Ovary (tissue), 9 donors: Measurements from ENCODE around the gene ATXN3. TPM values are rescaled to one million over a fixed set of nuclear protein-coding genes. Genes with fewer than 3 reads are reported as not detected.

Source experiments
- DNase-seq, 5 donors: peaks; one replicate each; pipeline ENCODE4 v3.0.0-alpha.2; 2019 to 2020
- H3K27ac ChIP-seq, 2 donors: fragments of 200-600 bp; one replicate each; pipeline versions ENCODE4 v1.5.1 to v1.8.0; 2019 to 2022
- H3K27me3 ChIP-seq: fragments of 200-600 bp; one replicate; pipeline ENCODE4 v1.8.0; 2022
- H3K36me3 ChIP-seq: fragments of 200-600 bp; sonication (generic); one replicate; pipeline ENCODE4 v1.5.1; 2019
- H3K4me1 ChIP-seq: one replicate; pipeline ENCODE4 v1.8.1; 2013; ENCODE audit warnings: mild to moderate bottlenecking, moderate library complexity; ENCODE audit not compliant: insufficient read depth
- H3K4me3 ChIP-seq: fragments of 200-600 bp; sonication (generic); one replicate; pipeline ENCODE4 v1.5.1; 2017
- H3K9me3 ChIP-seq, 2 donors: fragments of 200-600 bp in 1 of 2; sonication (generic) in 1 of 2; one replicate each; pipeline versions ENCODE4 v1.5.1 to v1.8.1; 2013 to 2019; ENCODE audit warnings: mild to moderate bottlenecking in 1 of 2, moderate library complexity in 1 of 2
- EP300 ChIP-seq: sonication (generic); formaldehyde crosslinking; IDR thresholded peaks from one replicate; pipeline ENCODE4 v1.6.1; 2017; ENCODE audit warnings: antibody characterized with exemption
- POLR2A ChIP-seq: fragments of 450-650 bp; IDR thresholded peaks from one replicate; pipeline ENCODE4 v1.6.1; 2017; ENCODE audit warnings: antibody characterized with exemption, mild to moderate bottlenecking, moderate library complexity
- WGBS, 3 donors: extraction: QIAGEN DNeasy Blood & Tissue Kit in 1 of 3; methylation state at CpG; one replicate each; pipeline versions ENCODE4 v1.1.5 to v1.1.7; 2013 to 2017; 5-methylcytosine and 5-hydroxymethylcytosine counted together
- intact Hi-C, 4 donors: fragments of 100-400 bp; cut with DNase I; formaldehyde crosslinking; loops; one replicate each; pipeline versions ENCODE4 v1.11.0 to v1.15.1; 2022 to 2023
- polyA plus RNA-seq, 2 donors: library from polyadenylated mRNA; stranded (reverse); fragments of 200-250 nt in 1 of 2; fragments of 350-450 nt in 1 of 2; fragmentation: Illumina TruSeq in 1 of 2; extraction: RNeasy Lipid Tissue Mini Kit (QIAGEN cat#74804) in 1 of 2; gene quantifications; one replicate each; pipeline ENCODE4 v1.2.3, GENCODE V29; 2013 to 2014
- total RNA-seq, 7 donors: library from RNA; depleted of rRNA in 2 of 7; stranded (reverse); fragments of >200 nt in 2 of 7; fragmentation: NEBNext Ultra II Directional in 3 of 7; extraction: Animal tissue kit (Norgen Biotek cat#: 25700) in 3 of 7; gene quantifications; one replicate each; pipeline versions ENCODE4 v1.1.0 to v1.2.4, GENCODE V29; 2016 to 2023
- TF ChIP-seq, protein P1 (sequence below), 3 donors: fragments of 450-650 bp in 2 of 3; fragments of 200-600 bp in 1 of 3; IDR thresholded peaks; one replicate each; pipeline versions ENCODE4 v1.5.1 to v1.8.0; 2016 to 2022; ENCODE audit warnings: antibody characterized with exemption in 3 of 3, mild to moderate bottlenecking in 1 of 3
- donor health status: DM: no; HTN: no; CAD: no; lungs with moderate emphysema.
- donor health status: DM: no; HTN: no; CAD: no.
- donor health status: Bipolar disorder and iron deficiency.
- donor health status: DM: yes; HTN: yes; CAD: no.
- donor health status: DM: no; HTN: no; CAD: no.
- donor health status: DM: yes; HTN: yes; CAD: no.

Gene ATXN3
- total and polyA plus RNA-seq, 9 donors, result 11.9 to 35.8 (median 28.8) TPM

GRCh38 chr14:92035890-92036289, 70.5 kb downstream of the ATXN3 start:
- Histone ChIP-seq H3K4me3 (no peak overlapping the region), H3K27ac (no peak overlapping the region), H3K36me3 (no peaks in the 10 kb centered on the region), H3K9me3 (no peaks in the 10 kb centered on the region), H3K27me3 (no peaks in the 10 kb centered on the region), H3K4me1 (peaks cover 8% of the 10 kb centered on the region)
- WGBS, 3 donors, result 23 to 53% (median 33%) methylated on average over 1 of the region's 1 CpG
- intact Hi-C loops, result no loop called here
- no peak for DNase-seq
- TF ChIP-seq, protein P1, sequence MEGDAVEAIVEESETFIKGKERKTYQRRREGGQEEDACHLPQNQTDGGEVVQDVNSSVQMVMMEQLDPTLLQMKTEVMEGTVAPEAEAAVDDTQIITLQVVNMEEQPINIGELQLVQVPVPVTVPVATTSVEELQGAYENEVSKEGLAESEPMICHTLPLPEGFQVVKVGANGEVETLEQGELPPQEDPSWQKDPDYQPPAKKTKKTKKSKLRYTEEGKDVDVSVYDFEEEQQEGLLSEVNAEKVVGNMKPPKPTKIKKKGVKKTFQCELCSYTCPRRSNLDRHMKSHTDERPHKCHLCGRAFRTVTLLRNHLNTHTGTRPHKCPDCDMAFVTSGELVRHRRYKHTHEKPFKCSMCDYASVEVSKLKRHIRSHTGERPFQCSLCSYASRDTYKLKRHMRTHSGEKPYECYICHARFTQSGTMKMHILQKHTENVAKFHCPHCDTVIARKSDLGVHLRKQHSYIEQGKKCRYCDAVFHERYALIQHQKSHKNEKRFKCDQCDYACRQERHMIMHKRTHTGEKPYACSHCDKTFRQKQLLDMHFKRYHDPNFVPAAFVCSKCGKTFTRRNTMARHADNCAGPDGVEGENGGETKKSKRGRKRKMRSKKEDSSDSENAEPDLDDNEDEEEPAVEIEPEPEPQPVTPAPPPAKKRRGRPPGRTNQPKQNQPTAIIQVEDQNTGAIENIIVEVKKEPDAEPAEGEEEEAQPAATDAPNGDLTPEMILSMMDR (IDR thresholded peaks at IDR 0.05), result no peak
- TF ChIP-seq POLR2A (no peak), EP300 (no peak)

DNA sequence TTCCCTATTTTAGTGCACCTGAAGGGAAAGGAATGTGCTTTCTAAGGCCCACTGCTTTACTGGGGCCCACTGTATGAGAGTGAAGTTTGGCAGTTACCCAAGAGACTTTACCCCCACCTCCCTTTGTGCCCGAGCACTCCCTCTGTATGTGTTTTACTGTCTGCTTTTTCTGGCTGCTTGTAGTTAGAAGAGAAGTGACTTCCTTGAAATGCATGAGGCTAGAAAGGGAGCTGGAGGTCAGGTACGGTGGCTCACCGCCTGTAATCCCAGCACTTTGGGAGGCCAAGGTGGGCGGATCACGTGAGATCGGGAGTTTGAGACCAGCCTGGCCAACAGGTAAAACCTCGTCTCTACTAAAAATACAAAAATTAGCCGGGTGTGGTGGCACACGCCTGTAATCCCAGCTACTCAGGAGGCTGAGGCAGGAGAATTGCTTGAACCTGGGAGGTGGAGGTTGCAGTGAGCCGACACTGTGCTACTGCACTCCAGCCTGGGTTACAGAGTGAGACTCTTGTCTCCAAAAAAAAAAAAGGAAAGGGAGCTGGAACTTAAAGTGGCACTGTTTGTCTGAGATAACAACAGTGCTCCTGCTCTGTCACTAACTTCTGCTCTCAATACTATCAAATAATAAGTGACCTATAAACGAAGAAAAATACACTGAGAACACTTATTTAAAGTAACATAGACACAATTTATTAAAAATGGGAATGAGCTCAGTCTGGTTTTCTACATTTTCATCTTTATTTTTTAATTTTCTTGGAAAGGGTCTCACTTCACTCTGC, 72.3 kb downstream of the ATXN3 start:
- WGBS, 3 donors, result 94 to 96% (median 94%) methylated on average over 11 of the region's 11 CpGs
- DNase-seq, result no peak
- H3K27me3 ChIP-seq, result no peaks in the 10 kb centered on the region
- H3K9me3 ChIP-seq, result no peaks in the 10 kb centered on the region
- intact Hi-C loops, result no loop called here
- H3K4me3 ChIP-seq, result no peak overlapping the region
- H3K36me3 ChIP-seq, result no peaks in the 10 kb centered on the region
- H3K27ac ChIP-seq, result no peak overlapping the region
- no peak for TF ChIP-seq POLR2A
- no peak for TF ChIP-seq EP300
- TF ChIP-seq, protein P1 (IDR thresholded peaks at IDR 0.05), result no peak
- H3K4me1 ChIP-seq, result peaks cover 5% of the 10 kb centered on the region

DNA sequence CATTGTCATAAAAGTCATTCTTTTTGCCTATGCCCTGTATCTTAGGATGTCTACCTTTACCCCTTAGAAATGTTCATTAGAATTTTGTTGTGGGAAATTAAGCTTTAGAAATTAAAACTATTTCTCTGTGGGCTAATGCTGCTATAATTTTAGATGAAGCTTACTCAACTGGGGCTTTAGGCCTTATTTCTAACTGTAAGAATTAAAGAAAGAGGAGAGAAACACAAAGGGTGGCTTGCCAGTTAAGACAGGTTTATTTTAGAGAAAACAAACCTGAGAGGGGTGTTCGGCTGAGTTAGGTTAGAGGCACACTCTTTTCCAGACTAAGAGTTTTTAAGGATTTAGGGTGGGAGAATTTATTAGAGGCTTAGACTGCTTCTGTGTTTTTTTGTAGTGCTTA, 72.9 kb downstream of the ATXN3 start:
- Histone ChIP-seq H3K27me3 (no peaks in the 10 kb centered on the region), H3K4me3 (no peak overlapping the region), H3K4me1 (peaks cover 5% of the 10 kb centered on the region), H3K9me3 (no peaks in the 10 kb centered on the region), H3K27ac (no peak overlapping the region), H3K36me3 (no peaks in the 10 kb centered on the region)
- TF ChIP-seq EP300 (no peak), POLR2A (no peak)
- TF ChIP-seq, protein P1 (IDR thresholded peaks at IDR 0.05), result no peak
- no peak for DNase-seq
- intact Hi-C loops, result no loop called here
- 95 to 100% (median 97%) methylated on average over 1 of the region's 1 CpG for WGBS, 3 donors

GRCh38 chr14:92026548-92027190, 79.7 kb downstream of the ATXN3 start:
- H3K4me1 ChIP-seq, result no peaks in the 10 kb centered on the region
- no peak for DNase-seq
- no peak overlapping the region for H3K27ac ChIP-seq
- H3K9me3 ChIP-seq, result no peaks in the 10 kb centered on the region
- H3K27me3 ChIP-seq, result no peaks in the 10 kb centered on the region
- intact Hi-C loops, result no loop called here
- no peaks in the 10 kb centered on the region for H3K36me3 ChIP-seq
- H3K4me3 ChIP-seq, result no peak overlapping the region
- 92 to 94% (median 93%) methylated on average over 21 of the region's 21 CpGs for WGBS, 3 donors
- TF ChIP-seq EP300 (no peak), POLR2A (no peak)
- TF ChIP-seq, protein P1 (IDR thresholded peaks at IDR 0.05), result no peak
